ENCODE results near the gene MYO18A. TPM values are rescaled to one million over a fixed set of nuclear protein-coding genes. Genes with fewer than 3 reads are reported as not detected.

The MYO18A gene
- total RNA-seq, 4 donors from 2014 or later = 112 to 191 (median 136) TPM

DNA sequence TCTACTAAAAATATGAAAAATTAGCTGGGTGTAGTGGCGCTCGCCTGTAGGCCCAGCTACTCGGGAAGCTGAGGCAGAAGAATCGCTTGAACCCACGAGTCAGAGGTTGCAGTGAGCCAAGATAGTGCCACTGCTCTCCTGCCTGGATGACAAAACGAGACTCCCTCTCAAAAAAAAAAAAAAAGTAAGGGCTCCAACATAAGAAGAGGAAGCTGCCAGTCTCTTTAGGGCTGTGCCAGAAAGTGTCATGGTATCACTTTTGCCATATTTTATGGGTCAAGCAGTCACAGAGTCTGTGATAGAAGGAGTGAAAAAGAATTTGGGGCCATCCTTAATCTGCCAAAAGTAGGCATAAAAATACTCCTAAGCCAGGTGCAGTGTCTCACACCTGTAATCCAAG, 138.6 kb downstream of the MYO18A start:
- TF ChIP-seq POLR2A (IDR thresholded peaks at IDR 0.05) (no peak), POLR2AphosphoS5 (IDR thresholded peaks at IDR 0.05) (no peak), EP300 (IDR thresholded peaks at IDR 0.05; ENCODE audit: low read depth) (no peak)
- TF ChIP-seq, protein P1, sequence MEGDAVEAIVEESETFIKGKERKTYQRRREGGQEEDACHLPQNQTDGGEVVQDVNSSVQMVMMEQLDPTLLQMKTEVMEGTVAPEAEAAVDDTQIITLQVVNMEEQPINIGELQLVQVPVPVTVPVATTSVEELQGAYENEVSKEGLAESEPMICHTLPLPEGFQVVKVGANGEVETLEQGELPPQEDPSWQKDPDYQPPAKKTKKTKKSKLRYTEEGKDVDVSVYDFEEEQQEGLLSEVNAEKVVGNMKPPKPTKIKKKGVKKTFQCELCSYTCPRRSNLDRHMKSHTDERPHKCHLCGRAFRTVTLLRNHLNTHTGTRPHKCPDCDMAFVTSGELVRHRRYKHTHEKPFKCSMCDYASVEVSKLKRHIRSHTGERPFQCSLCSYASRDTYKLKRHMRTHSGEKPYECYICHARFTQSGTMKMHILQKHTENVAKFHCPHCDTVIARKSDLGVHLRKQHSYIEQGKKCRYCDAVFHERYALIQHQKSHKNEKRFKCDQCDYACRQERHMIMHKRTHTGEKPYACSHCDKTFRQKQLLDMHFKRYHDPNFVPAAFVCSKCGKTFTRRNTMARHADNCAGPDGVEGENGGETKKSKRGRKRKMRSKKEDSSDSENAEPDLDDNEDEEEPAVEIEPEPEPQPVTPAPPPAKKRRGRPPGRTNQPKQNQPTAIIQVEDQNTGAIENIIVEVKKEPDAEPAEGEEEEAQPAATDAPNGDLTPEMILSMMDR (IDR thresholded peaks at IDR 0.05) = no peak
- Histone ChIP-seq H3K27me3 (peaks cover 7% of the 10 kb centered on the region), H3K36me3 (no peaks in the 10 kb centered on the region), H3K4me3 (no peak overlapping the region), H3K27ac (no peak overlapping the region), H3K9me3 (no peaks in the 10 kb centered on the region), H3K4me1 (peaks cover 0 to 7% (median 0%) of the 10 kb centered on the region in 4 donors)
- no peak for DNase-seq
- in situ Hi-C loops (cut with MboI; ENCODE audit: low pct_ligation_motif_present in 1 of 4, low pct_unique_long_range_greater_than_20kb in 1 of 4, low sequenced_read_pairs in 3 of 4) (no loop called here), intact Hi-C loops (cut with DNase I; ENCODE audit: low total_unique reads) (no loop called here)
- 87% methylated on average over 6 of the region's 6 CpGs; no CpG with 5 or more reads in 1 of the 2 donors for WGBS, 2 donors (ENCODE audit: low coverage in 1 of 2)

DNA sequence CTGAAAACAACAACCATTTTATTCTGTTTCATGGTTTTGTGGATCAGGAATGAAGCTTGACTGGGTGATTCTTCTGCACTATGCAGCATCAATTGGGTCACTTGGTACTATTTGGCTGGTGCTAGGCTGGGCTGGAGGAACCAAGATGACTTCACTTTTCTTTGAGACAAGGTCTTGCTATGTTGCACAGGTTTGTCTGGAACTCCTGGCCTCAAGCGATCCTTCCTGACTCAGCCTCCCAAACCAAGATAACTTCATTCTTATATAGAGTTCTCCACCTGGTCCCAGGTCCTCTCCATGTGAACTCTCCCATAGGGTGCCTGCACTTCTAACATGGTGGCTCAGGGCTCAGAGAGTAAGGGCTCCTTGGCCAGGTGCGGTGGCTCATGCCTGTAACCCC, 139.1 kb downstream of the MYO18A start:
- H3K4me1 ChIP-seq = peaks cover 0 to 7% (median 0%) of the 10 kb centered on the region in 4 donors
- no peak overlapping the region for H3K4me3 ChIP-seq
- no peak for TF ChIP-seq EP300 (IDR thresholded peaks at IDR 0.05; ENCODE audit: low read depth)
- no peak for TF ChIP-seq POLR2A (IDR thresholded peaks at IDR 0.05)
- TF ChIP-seq POLR2AphosphoS5 (IDR thresholded peaks at IDR 0.05) = no peak
- TF ChIP-seq, protein P1 (IDR thresholded peaks at IDR 0.05) = no peak
- H3K27me3 ChIP-seq = peaks cover 11% of the 10 kb centered on the region
- in situ Hi-C loops (cut with MboI; ENCODE audit: low pct_ligation_motif_present in 1 of 4, low pct_unique_long_range_greater_than_20kb in 1 of 4, low sequenced_read_pairs in 3 of 4) = no loop called here
- intact Hi-C loops (cut with DNase I; ENCODE audit: low total_unique reads) = no loop called here
- no peak overlapping the region for H3K27ac ChIP-seq
- WGBS, 2 donors (ENCODE audit: low coverage in 1 of 2) = 100% methylated on average over 2 of the region's 2 CpGs; no CpG with 5 or more reads in 1 of the 2 donors
- no peaks in the 10 kb centered on the region for H3K36me3 ChIP-seq
- no peak for DNase-seq
- H3K9me3 ChIP-seq = no peaks in the 10 kb centered on the region

DNA sequence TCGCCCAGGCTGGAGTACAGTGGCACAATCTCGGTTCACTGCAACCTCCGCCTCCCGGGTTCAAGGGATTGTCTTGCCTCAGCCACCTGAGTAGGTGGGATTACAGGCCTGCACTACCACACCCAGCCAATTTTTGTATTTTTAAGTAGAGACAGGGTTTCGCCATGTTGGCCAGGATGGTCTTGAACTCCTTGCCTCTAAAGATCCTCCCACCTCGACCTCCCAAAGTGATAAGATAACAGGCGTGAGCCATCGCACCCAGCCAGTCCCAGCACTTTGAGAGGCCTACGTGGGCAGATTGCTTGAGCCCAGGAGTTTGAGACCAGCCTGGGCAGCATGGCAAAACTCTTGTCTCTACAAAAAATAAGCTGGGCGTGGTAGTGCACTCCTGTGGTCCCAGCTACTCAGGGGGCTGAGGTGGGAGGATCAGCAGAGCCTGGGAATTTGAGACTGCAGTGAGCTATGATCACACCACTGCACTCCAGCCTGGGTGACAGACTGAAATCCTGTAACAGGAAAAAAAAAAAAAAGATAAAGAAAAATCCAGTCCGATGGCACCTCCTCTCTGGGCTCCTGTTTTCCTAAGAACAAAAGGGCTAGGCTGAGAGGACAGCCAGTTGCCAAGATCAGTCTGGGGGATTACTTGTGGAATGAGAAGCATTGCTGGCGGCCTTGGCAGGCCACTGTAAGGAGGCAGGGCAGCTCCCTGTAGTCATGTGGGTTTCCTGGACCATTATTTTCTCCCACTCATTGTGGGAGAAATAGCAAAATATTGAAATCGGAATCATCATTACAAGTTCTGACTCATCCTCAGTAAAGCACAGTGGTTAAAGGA, 140.2 kb downstream of the MYO18A start:
- TF ChIP-seq, protein P1 (IDR thresholded peaks at IDR 0.05) = no peak
- TF ChIP-seq POLR2AphosphoS5 (IDR thresholded peaks at IDR 0.05) (no peak), POLR2A (IDR thresholded peaks at IDR 0.05) (no peak), EP300 (IDR thresholded peaks at IDR 0.05; ENCODE audit: low read depth) (no peak)

DNA sequence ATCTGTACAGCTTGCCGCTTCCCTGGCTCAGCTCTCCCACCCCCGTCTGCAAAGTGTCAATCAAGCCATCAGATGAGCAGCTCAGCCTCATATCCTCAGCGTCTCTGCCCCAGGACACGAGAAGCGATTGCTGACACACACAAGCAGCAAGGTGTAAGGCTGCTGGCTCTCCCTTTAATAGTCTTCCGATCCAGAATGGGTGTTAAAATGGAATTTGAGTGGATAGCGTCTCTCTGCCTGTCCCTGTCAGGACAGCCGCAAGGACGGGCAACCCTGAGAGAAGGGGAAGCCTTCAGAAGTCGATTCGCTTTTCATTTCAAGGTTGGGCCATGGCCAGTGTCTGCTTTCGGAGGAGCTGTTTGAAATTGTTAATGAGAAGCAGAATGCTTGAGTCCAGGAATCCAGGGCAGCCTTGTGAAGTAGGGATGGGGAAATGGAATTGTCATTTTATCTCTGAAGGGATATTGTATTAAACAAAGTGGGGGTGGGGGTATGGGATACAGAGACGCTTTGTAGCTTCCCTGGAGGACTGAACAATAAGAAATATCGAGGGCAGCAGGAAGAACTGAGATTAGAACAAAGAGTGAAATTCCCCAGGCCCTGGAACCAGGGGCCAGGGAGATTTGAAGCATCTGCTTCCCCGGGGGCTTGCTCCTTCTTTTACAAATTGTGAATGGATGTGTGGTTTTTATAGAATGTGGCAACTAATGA, 142.0 kb downstream of the MYO18A start:
- Histone ChIP-seq H3K27ac (no peak overlapping the region), H3K36me3 (no peaks in the 10 kb centered on the region), H3K9me3 (peaks cover 0 to 3% of the 10 kb centered on the region in 2 donors), H3K4me1 (peaks cover 0 to 7% (median 0%) of the 10 kb centered on the region in 4 donors), H3K27me3 (peaks cover 20% of the 10 kb centered on the region), H3K4me3 (no peak overlapping the region)
- intact Hi-C loops (cut with DNase I; ENCODE audit: low total_unique reads) = no loop called here
- no peak for DNase-seq
- in situ Hi-C loops (cut with MboI; ENCODE audit: low pct_ligation_motif_present in 1 of 4, low pct_unique_long_range_greater_than_20kb in 1 of 4, low sequenced_read_pairs in 3 of 4) = no loop called here
- 20 to 47% methylated on average over 2 to 15 of the region's 15 CpGs for WGBS, 2 donors (ENCODE audit: low coverage in 1 of 2)
- no peak for TF ChIP-seq POLR2A (IDR thresholded peaks at IDR 0.05)
- no peak for TF ChIP-seq POLR2AphosphoS5 (IDR thresholded peaks at IDR 0.05)
- TF ChIP-seq, protein P1 (IDR thresholded peaks at IDR 0.05) = no peak
- TF ChIP-seq EP300 (IDR thresholded peaks at IDR 0.05; ENCODE audit: low read depth) = no peak

More for the DNA sequence above, 140.2 kb downstream of the MYO18A start:
- WGBS, 2 donors (ENCODE audit: low coverage in 1 of 2) = 77 to 82% methylated on average over 3 to 13 of the region's 13 CpGs
- H3K36me3 ChIP-seq = no peaks in the 10 kb centered on the region
- intact Hi-C loops (cut with DNase I; ENCODE audit: low total_unique reads) = no loop called here
- no peak overlapping the region for H3K27ac ChIP-seq
- H3K9me3 ChIP-seq = no peaks in the 10 kb centered on the region
- DNase-seq = no peak
- H3K27me3 ChIP-seq = peaks cover 11% of the 10 kb centered on the region
- no peak overlapping the region for H3K4me3 ChIP-seq
- in situ Hi-C loops (cut with MboI; ENCODE audit: low pct_ligation_motif_present in 1 of 4, low pct_unique_long_range_greater_than_20kb in 1 of 4, low sequenced_read_pairs in 3 of 4) = no loop called here
- peaks cover 0 to 7% (median 0%) of the 10 kb centered on the region in 4 donors for H3K4me1 ChIP-seq
